ENCODE results near the gene ZFPM1.
"Not testable (repeated sequence)": the region's sequence is repeated elsewhere in the genome, so short reads cannot be mapped to it uniquely, and the experiment has no call there.

The ZFPM1 gene

GRCh38 chr16:88516601-88517061 is 63.6 kb downstream of the ZFPM1 start:
- no peak for DNase-seq

- not testable (repeated sequence) for DNase-seq
These were observed 64.2 kb downstream of the ZFPM1 start for GRCh38 chr16:88517208-88517774.

GRCh38 chr16:88518411-88519111 is 65.5 kb downstream of the ZFPM1 start:
- not testable (repeated sequence) for DNase-seq

- DNase-seq: no peak
These were observed 66.2 kb downstream of the ZFPM1 start for GRCh38 chr16:88519240-88519639.

GRCh38 chr16:88519938-88520653 is 67.0 kb downstream of the ZFPM1 start:
- DNase-seq: no peak

- no peak for DNase-seq
These were observed 68.6 kb downstream of the ZFPM1 start for GRCh38 chr16:88521674-88522073.

- no peak for DNase-seq
These were observed 69.3 kb downstream of the ZFPM1 start for GRCh38 chr16:88522276-88522949.

GRCh38 chr16:88523309-88524161 is 70.5 kb downstream of the ZFPM1 start:
- no peak for DNase-seq

- no peak for DNase-seq
These were observed 71.3 kb downstream of the ZFPM1 start for GRCh38 chr16:88524274-88524972.

GRCh38 chr16:88524973-88525662 is 72.0 kb downstream of the ZFPM1 start:
- peak; percentile 38 for DNase-seq

- no peak for DNase-seq
These were observed 72.5 kb downstream of the ZFPM1 start for GRCh38 chr16:88525663-88525990.

GRCh38 chr16:88526008-88526905 is 73.2 kb downstream of the ZFPM1 start:
- DNase-seq: no peak

- no peak for DNase-seq
These were observed 73.8 kb downstream of the ZFPM1 start for GRCh38 chr16:88526906-88527185.

GRCh38 chr16:88527186-88527936 is 74.3 kb downstream of the ZFPM1 start:
- DNase-seq: peak; percentile 71

GRCh38 chr16:88527937-88528743 is 75.1 kb downstream of the ZFPM1 start:
- DNase-seq: no peak

- DNase-seq: no peak
These were observed 75.8 kb downstream of the ZFPM1 start for GRCh38 chr16:88528902-88529318.

- no peak for DNase-seq
These were observed 76.5 kb downstream of the ZFPM1 start for GRCh38 chr16:88529596-88529995.

GRCh38 chr16:88530051-88530857 is 77.2 kb downstream of the ZFPM1 start:
- no peak for DNase-seq

Measured in DMS53 (cell line).